ENCODE results near the gene PTPRT. TPM values are rescaled to one million over a fixed set of nuclear protein-coding genes. Genes with fewer than 3 reads are reported as not detected.

Gene PTPRT
- polyA plus RNA-seq, 1 of the 3 experiments (the other 2 are of a cell fraction), result not detected

GRCh38 chr20:42873259-42873658, 316.4 kb downstream of the PTPRT start:
- TF ChIP-seq REST (IDR thresholded peaks at IDR 0.05; ENCODE audit: low read depth, low read length), result no peak
- no peak for TF ChIP-seq RCOR1 (IDR thresholded peaks at IDR 0.05; ENCODE audit: low read length)
- no peak for TF ChIP-seq TEAD4 (IDR thresholded peaks at IDR 0.05; ENCODE audit: borderline replicate concordance, insufficient read depth)
- no peak for TF ChIP-seq SIN3A (IDR thresholded peaks at IDR 0.05; ENCODE audit: borderline replicate concordance, low read depth, low read length)
- no peak for TF ChIP-seq TCF12 (IDR thresholded peaks at IDR 0.05)
- no peak for TF ChIP-seq NRF1 (IDR thresholded peaks at IDR 0.05; ENCODE audit: low read depth, low read length)
- TF ChIP-seq FOXJ3 (CRISPR knock-in tag; IDR thresholded peaks at IDR 0.05), result no peak
- no peak for TF ChIP-seq GABPA (IDR thresholded peaks at IDR 0.05; ENCODE audit: low read depth)
- TF ChIP-seq RAD21 (IDR thresholded peaks at IDR 0.05; ENCODE audit: low read length), result no peak
- TF ChIP-seq JUND (IDR thresholded peaks at IDR 0.05), result no peak
- no peak for TF ChIP-seq CHD2 (IDR thresholded peaks at IDR 0.05; ENCODE audit: low read length, partially characterized antibody)
- H3K4me3 ChIP-seq (ENCODE audit: low read depth in 2 of 2, low read length in 1 of 2), result no peak overlapping the region
- no peak overlapping the region for H2AFZ ChIP-seq (ENCODE audit: low read depth)
- no peaks in the 10 kb centered on the region for H3F3A ChIP-seq (replicated peaks; ENCODE audit: insufficient read depth)
- H3K9ac ChIP-seq, result no peak overlapping the region
- H3K79me2 ChIP-seq (ENCODE audit: insufficient read depth), result no peaks in the 10 kb centered on the region
- ChIA-PET CTCF (no interaction called here), POLR2A (no interaction called here)
- no peaks in the 10 kb centered on the region for H4K20me1 ChIP-seq (ENCODE audit: insufficient read depth)
- no peaks in the 10 kb centered on the region; the same call in 1 of the 2 replicates for H3K9me3 ChIP-seq
- no peaks in the 10 kb centered on the region for H3K4me1 ChIP-seq (ENCODE audit: control insufficient read depth in 1 of 2, insufficient read depth in 2 of 2, low read depth in 1 of 2, low read length in 1 of 2)
- no peaks in the 10 kb centered on the region for H3K27me3 ChIP-seq (ENCODE audit: insufficient read depth)
- no peaks in the 10 kb centered on the region for H3K9me2 ChIP-seq
- no peak overlapping the region for H3K27ac ChIP-seq (ENCODE audit: low read depth in 2 of 2, low read length in 1 of 2)
- no peaks in the 10 kb centered on the region for H3K36me3 ChIP-seq (replicated peaks in 1 of 2; ENCODE audit: control insufficient read depth in 1 of 2, insufficient read depth in 2 of 2, low read length in 1 of 2)
- WGBS (ENCODE audit: low lambda C conversion rate), result 8% methylated on average over 3 of the region's 3 CpGs
- H3K4me2 ChIP-seq, result no peak overlapping the region
- no peak for DNase-seq

- H3K4me3 ChIP-seq (ENCODE audit: low read depth in 2 of 2, low read length in 1 of 2), result no peak overlapping the region
- no peaks in the 10 kb centered on the region for H3K4me1 ChIP-seq (ENCODE audit: control insufficient read depth in 1 of 2, insufficient read depth in 2 of 2, low read depth in 1 of 2, low read length in 1 of 2)
- POLR2A ChIA-PET, result no interaction called here
- no peaks in the 10 kb centered on the region for H4K20me1 ChIP-seq (ENCODE audit: insufficient read depth)
- 0% methylated on average over 3 of the region's 3 CpGs for WGBS (ENCODE audit: low lambda C conversion rate)
- no peak overlapping the region for H2AFZ ChIP-seq (ENCODE audit: low read depth)
- no peak overlapping the region for H3K9ac ChIP-seq
- H3K27me3 ChIP-seq (ENCODE audit: insufficient read depth), result no peaks in the 10 kb centered on the region
- H3K27ac ChIP-seq (ENCODE audit: low read depth in 2 of 2, low read length in 1 of 2), result no peak overlapping the region
- no peaks in the 10 kb centered on the region for H3K9me2 ChIP-seq
- no peaks in the 10 kb centered on the region for H3F3A ChIP-seq (replicated peaks; ENCODE audit: insufficient read depth)
- no peaks in the 10 kb centered on the region for H3K36me3 ChIP-seq (replicated peaks in 1 of 2; ENCODE audit: control insufficient read depth in 1 of 2, insufficient read depth in 2 of 2, low read length in 1 of 2)
- CTCF ChIA-PET, result no interaction called here
- H3K79me2 ChIP-seq (ENCODE audit: insufficient read depth), result no peaks in the 10 kb centered on the region
- no peak for DNase-seq
- H3K4me2 ChIP-seq, result no peak overlapping the region
- H3K9me3 ChIP-seq, result peaks cover 6% of the 10 kb centered on the region; the same call in 1 of the 2 replicates
- TF ChIP-seq RAD21 (IDR thresholded peaks at IDR 0.05; ENCODE audit: low read length) (no peak), CTCF (IDR thresholded peaks at IDR 0.05) (no peak), RXRA (IDR thresholded peaks at IDR 0.05; ENCODE audit: borderline replicate concordance, low read depth) (no peak), FOXM1 (IDR thresholded peaks at IDR 0.05; ENCODE audit: low read depth) (no peak), TCF12 (IDR thresholded peaks at IDR 0.05) (no peak), RCOR1 (IDR thresholded peaks at IDR 0.05; ENCODE audit: low read length) (no peak), MXI1 (IDR thresholded peaks at IDR 0.05; ENCODE audit: low read depth, low read length) (no peak), MEF2A (IDR thresholded peaks at IDR 0.05; ENCODE audit: borderline replicate concordance, low read depth) (no peak), YY1 (IDR thresholded peaks at IDR 0.05; ENCODE audit: low read depth) (no peak), IRF3 (IDR thresholded peaks at IDR 0.05; ENCODE audit: low read depth, low read length) (no peak), NFIC (IDR thresholded peaks at IDR 0.05; ENCODE audit: borderline replicate concordance) (no peak), FOXJ3 (CRISPR knock-in tag; IDR thresholded peaks at IDR 0.05) (no peak), GABPA (IDR thresholded peaks at IDR 0.05; ENCODE audit: low read depth) (no peak), PBX3 (IDR thresholded peaks at IDR 0.05) (no peak), JUND (IDR thresholded peaks at IDR 0.05) (no peak), ELF1 (IDR thresholded peaks at IDR 0.05) (no peak), EZH2phosphoT487 (IDR thresholded peaks at IDR 0.05; ENCODE audit: borderline replicate concordance, low read depth) (no peak), TEAD4 (IDR thresholded peaks at IDR 0.05; ENCODE audit: borderline replicate concordance, insufficient read depth) (no peak), TAF1 (IDR thresholded peaks at IDR 0.05; ENCODE audit: borderline replicate concordance, low read depth, low read length) (no peak)
Observed at GRCh38 chr20:42864116-42864515, 325.6 kb downstream of the PTPRT start.

Measured in SK-N-SH (cell line).